SH-SY5Y (cell line): ENCODE measurements around the gene POLR2B.

Experiments used
- GATA2 ChIP-seq: IDR thresholded peaks from 2 replicates; pipeline ENCODE4 v1.6.1; 2011; ENCODE audit warnings: mild to moderate bottlenecking, low read depth, low read length
- GATA3 ChIP-seq: IDR thresholded peaks from 2 replicates; pipeline ENCODE4 v1.6.1; 2011; ENCODE audit warnings: low read depth, mild to moderate bottlenecking, low read length, moderate library complexity

DNA sequence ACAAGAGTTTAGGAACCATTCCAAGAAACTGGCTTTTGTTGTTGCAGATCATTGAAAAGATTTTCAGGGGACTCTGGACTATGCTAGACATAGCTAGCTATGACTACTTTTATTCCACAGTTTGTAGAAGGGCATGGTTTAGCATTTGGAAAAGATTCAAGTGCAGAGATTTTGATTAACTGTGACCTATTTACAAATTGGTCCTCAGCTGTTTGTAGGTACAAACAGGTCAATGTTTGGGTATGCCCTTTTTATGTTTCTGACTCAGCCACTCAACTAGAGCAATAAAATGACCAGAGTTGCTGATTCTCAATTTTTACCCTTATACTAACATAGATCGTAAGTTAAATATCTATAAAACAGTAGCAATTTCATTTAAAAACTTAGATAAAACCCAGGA, 84.8 kb downstream of the POLR2B start:
- TF ChIP-seq GATA2, result no peak
- no peak for TF ChIP-seq GATA3
